ENCODE results near the gene LSM12. TPM values are rescaled to one million over a fixed set of nuclear protein-coding genes. Genes with fewer than 3 reads are reported as not detected.

Gene LSM12
- total RNA-seq, 1 experiment from 2014 or later = 52.5 TPM

DNA sequence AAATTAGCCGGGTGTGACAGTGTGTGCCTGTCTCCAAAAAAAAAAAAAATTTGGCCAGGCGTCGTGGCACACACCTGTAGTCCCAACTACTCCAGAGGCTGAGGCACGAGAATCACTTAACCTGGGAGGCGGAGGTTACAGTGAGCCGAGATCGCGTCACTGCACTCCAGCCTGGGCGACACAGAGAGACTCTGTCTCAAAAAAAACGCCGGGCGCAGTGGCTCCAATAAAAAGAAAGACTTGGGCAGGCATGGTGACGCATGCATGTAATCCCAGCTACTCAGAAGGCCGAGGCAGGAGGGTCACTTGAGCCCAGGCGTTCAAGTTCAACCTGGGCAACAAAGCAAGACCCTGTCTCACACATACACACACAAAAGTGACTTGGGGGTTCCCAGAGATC, 3.6 kb downstream of the LSM12 start:
- CTCF ChIA-PET = no interaction called here
- no TSS peak for BruUV-seq (replicated peaks)

DNA sequence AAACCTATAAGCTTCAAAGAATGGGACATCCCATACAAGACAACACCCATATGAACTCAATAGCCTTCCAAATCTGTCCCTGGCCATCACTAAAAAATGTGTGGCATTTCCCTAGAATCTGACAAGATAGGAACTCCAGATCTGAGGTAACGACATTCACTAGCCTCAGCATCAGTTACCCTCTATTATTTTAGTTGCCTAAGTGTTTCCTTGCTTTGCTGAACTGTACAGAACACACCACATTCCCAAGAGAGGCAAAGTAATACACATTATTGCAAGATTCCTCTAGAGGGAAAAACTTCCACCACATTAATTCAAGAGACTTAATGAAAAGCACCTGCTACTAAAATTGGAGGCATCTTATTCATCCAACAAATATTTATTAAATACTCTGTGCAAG, 5.0 kb downstream of the LSM12 start:
- no peaks in the 10 kb centered on the region for H3K9me3 ChIP-seq (ENCODE audit: low read depth, low read length, poor library complexity, severe bottlenecking)
- intact Hi-C loops (cut with micrococcal nuclease; ENCODE audit: unreplicated experiment) = no loop called here
- H3K27ac ChIP-seq (ENCODE audit: low read depth, low read length, poor library complexity, severe bottlenecking) = no peak overlapping the region
- no peaks in the 10 kb centered on the region for H3K27me3 ChIP-seq (replicated peaks; ENCODE audit: insufficient read depth, low read depth, low read length, poor library complexity)
- no TSS peak for BruUV-seq (replicated peaks)
- CTCF ChIA-PET = interaction anchor here (0.5 kb wide), 1 partner anchor 19 kb away, joined by 3 read pairs; no protein-coding TSS in a partner anchor
- H3K36me3 ChIP-seq (ENCODE audit: insufficient read depth, low read length, poor library complexity, severe bottlenecking) = peaks cover 14% of the 10 kb centered on the region
- POLR2A ChIA-PET (ENCODE audit: low non-redundant PET) = interaction anchor here (0.7 kb wide), 1 partner anchor 245 kb away, joined by 6 read pairs; no protein-coding TSS in a partner anchor
- peaks cover 5% of the 10 kb centered on the region for H3K4me1 ChIP-seq (ENCODE audit: insufficient read depth, low read length, poor library complexity, severe bottlenecking)
- DNase-seq (ENCODE audit: low spot score) = no peak
- no peak overlapping the region for H3K4me3 ChIP-seq (ENCODE audit: low read depth, low read length, poor library complexity, severe bottlenecking)
- TF ChIP-seq, protein P1, sequence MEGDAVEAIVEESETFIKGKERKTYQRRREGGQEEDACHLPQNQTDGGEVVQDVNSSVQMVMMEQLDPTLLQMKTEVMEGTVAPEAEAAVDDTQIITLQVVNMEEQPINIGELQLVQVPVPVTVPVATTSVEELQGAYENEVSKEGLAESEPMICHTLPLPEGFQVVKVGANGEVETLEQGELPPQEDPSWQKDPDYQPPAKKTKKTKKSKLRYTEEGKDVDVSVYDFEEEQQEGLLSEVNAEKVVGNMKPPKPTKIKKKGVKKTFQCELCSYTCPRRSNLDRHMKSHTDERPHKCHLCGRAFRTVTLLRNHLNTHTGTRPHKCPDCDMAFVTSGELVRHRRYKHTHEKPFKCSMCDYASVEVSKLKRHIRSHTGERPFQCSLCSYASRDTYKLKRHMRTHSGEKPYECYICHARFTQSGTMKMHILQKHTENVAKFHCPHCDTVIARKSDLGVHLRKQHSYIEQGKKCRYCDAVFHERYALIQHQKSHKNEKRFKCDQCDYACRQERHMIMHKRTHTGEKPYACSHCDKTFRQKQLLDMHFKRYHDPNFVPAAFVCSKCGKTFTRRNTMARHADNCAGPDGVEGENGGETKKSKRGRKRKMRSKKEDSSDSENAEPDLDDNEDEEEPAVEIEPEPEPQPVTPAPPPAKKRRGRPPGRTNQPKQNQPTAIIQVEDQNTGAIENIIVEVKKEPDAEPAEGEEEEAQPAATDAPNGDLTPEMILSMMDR (conservative IDR thresholded peaks at IDR 0.05; ENCODE audit: low read depth, low read length) = no peak
- TF ChIP-seq EZH2 (IDR thresholded peaks at IDR 0.05; ENCODE audit: borderline replicate concordance, low read depth, low read length, poor library complexity, severe bottlenecking) = no peak

More for the DNA sequence above, 3.6 kb downstream of the LSM12 start:
- Histone ChIP-seq H3K36me3 (ENCODE audit: insufficient read depth, low read length, poor library complexity, severe bottlenecking) (peaks cover 14% of the 10 kb centered on the region), H3K27ac (ENCODE audit: low read depth, low read length, poor library complexity, severe bottlenecking) (no peak overlapping the region), H3K4me3 (ENCODE audit: low read depth, low read length, poor library complexity, severe bottlenecking) (no peak overlapping the region), H3K4me1 (ENCODE audit: insufficient read depth, low read length, poor library complexity, severe bottlenecking) (peaks cover 5% of the 10 kb centered on the region), H3K9me3 (ENCODE audit: low read depth, low read length, poor library complexity, severe bottlenecking) (no peaks in the 10 kb centered on the region), H3K27me3 (replicated peaks; ENCODE audit: insufficient read depth, low read depth, low read length, poor library complexity) (no peaks in the 10 kb centered on the region)
- no peak for TF ChIP-seq EZH2 (IDR thresholded peaks at IDR 0.05; ENCODE audit: borderline replicate concordance, low read depth, low read length, poor library complexity, severe bottlenecking)
- TF ChIP-seq, protein P1 (conservative IDR thresholded peaks at IDR 0.05; ENCODE audit: low read depth, low read length) = no peak
- no peak for DNase-seq (ENCODE audit: low spot score)
- intact Hi-C loops (cut with micrococcal nuclease; ENCODE audit: unreplicated experiment) = no loop called here
- POLR2A ChIA-PET (ENCODE audit: low non-redundant PET) = no interaction called here

DNA sequence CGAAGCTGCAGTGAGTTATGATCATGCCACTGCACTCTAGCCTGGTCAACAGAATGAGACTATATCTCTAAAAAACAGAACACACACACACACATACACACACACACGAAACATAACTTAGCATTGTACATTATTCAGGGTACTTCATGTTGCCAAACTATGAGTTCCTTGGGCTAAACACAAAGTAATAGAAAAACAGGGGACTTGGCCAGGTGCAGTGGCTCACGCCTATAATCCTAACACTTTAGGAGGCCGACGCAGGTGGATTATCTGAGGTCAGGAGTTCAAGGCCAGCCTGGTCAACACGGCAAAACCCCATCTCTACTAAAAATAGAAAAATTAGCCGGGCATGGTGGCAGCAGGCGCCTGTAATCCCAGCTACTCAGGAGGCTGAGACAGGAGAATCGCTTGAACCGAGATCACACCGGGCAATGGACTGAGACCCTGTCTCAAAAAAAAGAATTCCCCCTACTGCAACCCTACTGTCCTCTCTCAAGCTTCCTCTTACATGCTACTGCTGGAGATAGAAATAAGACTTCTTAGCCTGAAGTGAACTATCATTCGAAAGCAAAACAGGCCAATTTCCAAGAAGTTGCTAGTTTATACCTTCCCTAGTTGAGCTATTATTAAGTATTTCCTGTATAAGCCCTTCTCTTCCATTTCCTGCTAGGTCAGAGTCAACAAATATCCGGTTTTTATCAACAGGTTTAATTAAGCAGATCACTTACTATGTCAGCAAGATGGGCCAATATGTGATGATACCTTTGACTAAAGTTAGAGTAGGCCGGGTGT, 7.2 kb downstream of the LSM12 start:
- Histone ChIP-seq H3K4me3 (ENCODE audit: low read depth, low read length, poor library complexity, severe bottlenecking) (no peak overlapping the region), H3K27me3 (replicated peaks; ENCODE audit: insufficient read depth, low read depth, low read length, poor library complexity) (no peaks in the 10 kb centered on the region), H3K27ac (ENCODE audit: low read depth, low read length, poor library complexity, severe bottlenecking) (no peak overlapping the region), H3K9me3 (ENCODE audit: low read depth, low read length, poor library complexity, severe bottlenecking) (no peaks in the 10 kb centered on the region), H3K36me3 (ENCODE audit: insufficient read depth, low read length, poor library complexity, severe bottlenecking) (peaks cover 14% of the 10 kb centered on the region), H3K4me1 (ENCODE audit: insufficient read depth, low read length, poor library complexity, severe bottlenecking) (peaks cover 5% of the 10 kb centered on the region)
- no TSS peak for BruUV-seq (replicated peaks)
- intact Hi-C loops (cut with micrococcal nuclease; ENCODE audit: unreplicated experiment) = no loop called here
- DNase-seq (ENCODE audit: low spot score) = no peak
- TF ChIP-seq, protein P1 (conservative IDR thresholded peaks at IDR 0.05; ENCODE audit: low read depth, low read length) = no peak
- TF ChIP-seq EZH2 (IDR thresholded peaks at IDR 0.05; ENCODE audit: borderline replicate concordance, low read depth, low read length, poor library complexity, severe bottlenecking) = no peak
- POLR2A ChIA-PET (ENCODE audit: low non-redundant PET) = no interaction called here
- CTCF ChIA-PET = no interaction called here
